GM18909 (cell line): ENCODE results near the gene BRICD5.

Experiments used
- ATAC-seq: cut with Tn5 transposase; IDR thresholded peaks from one replicate; pipeline ENCODE4 v1.9.1; 2021; ENCODE audit warnings: mild to moderate bottlenecking; ENCODE audit not compliant: unreplicated experiment, poor library complexity

Gene BRICD5

DNA sequence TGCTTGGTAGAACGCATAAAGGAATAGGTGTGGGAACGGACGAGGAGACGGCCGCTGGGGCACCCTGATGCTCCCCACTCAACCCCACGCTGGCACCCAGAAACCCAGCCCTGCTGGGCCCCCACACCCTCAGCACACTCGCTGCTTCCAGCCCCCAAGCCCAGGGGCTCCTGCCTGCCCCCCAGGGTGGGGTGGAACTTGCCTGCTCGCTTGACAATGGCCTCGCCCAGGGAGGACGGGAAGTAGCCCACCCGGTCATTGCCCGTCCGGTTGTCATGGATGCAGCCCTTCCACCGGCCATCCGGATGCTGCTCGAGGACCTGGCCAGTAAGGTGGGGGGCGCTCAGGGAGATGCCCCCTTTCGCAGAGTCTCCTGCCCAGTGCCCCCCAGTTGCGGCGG, 24.2 kb downstream of the BRICD5 start:
- ATAC-seq: no peak

DNA sequence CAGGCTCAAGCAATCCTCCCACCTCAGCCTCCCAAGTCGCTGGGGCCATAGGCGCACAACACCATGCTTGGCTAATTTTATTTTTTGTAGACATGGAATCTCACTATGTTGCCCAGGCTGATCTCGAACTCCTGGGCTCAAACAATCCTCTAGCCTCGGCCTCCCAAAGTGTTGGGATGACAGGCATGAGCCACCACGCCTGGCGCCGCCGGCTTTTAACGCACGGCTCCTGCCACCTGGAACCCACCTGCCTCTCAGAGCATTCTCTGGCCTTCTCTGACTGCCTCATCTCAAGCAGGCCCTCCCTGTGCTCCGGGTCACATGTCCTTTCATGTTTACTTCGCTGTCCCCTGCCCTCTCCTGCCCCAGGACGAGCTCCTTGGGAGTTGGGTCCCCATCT, 24.6 kb downstream of the BRICD5 start:
- no peak for ATAC-seq

DNA sequence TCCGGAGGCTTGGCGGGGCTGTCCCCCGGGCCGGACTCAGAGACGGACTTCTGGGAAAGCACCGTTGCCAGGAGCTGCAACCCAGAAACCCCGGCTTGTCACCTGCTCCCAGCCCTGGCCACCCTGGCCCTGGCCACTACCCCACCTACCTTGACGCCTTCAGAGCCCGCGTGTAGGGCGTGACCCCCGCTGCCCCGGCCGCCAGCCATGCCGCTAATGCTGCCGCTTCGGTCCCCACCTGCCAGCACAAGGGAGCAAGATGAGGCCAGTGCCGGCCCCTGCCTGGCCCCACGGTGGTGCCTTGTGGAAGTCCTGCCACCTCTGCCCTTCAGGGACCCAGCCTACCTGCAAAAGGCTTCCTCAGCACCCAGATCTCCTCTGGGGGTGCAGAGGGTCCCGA, 25.7 kb downstream of the BRICD5 start:
- no peak for ATAC-seq

GRCh38 chr16:2184346-2184745, 26.3 kb downstream of the BRICD5 start:
- ATAC-seq: no peak

DNA sequence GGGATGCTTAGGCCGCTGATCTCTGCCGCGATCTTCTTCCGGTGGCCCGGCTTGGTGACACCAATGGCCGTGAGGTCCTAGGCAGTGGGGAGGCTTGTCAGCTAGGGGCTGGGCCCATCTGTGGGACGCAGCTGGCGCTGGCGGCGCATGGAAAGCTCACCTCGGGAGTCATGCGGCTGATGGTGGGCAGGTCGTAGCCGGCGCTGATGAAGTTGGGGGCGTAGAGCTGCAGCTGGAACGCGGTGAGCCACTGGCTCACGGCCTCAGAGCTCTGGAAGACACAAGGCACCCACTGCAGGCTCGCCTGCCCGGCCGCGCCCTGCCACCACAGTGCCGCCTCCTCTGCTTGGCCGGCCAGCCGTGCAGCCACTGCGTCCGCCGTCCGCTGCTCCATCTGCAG, 27.0 kb downstream of the BRICD5 start:
- no peak for ATAC-seq

DNA sequence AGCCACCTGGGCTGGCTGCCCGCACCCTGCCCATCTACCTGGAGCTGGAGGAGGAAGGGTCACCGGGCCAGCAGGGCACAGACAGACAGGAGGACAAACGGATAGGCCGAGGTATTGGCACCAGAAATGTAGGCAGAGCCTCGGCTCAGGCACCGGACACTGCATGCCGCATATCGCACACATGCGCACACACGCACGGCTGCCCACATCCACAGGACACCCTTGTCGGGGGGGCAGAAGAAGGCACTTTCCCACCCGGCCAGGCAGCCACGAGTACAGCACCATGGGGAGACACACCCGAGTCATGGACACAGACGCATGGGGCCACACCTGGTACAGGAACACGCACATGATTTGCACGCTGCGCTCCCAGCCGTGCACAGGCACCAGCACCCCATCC, 28.7 kb downstream of the BRICD5 start:
- no peak for ATAC-seq

GRCh38 chr16:2180962-2181923, 29.4 kb downstream of the BRICD5 start:
- no peak for ATAC-seq

DNA sequence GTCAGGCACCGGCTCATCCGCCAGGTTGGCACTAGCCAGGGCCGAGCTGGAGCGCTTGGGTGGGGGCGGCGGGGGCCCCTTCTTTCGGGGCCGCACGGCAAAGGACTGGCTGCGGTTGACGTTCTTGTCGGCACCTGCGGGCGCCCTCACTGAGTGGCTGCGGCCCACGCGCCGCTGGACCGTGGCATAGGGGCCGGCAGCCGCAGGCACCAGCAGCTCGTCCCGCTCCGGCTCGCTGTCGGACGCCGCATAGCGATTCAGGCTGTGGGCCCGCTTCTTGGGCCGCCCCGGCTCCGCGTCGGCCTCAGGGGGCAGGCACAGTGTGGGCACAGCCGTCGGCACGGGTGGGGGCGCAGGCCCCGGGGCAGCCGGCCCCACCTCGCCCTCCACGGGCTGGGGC, 30.2 kb downstream of the BRICD5 start:
- no peak for ATAC-seq

- ATAC-seq: no peak
These were observed 31.1 kb downstream of the BRICD5 start for GRCh38 chr16:2179576-2179975.

DNA sequence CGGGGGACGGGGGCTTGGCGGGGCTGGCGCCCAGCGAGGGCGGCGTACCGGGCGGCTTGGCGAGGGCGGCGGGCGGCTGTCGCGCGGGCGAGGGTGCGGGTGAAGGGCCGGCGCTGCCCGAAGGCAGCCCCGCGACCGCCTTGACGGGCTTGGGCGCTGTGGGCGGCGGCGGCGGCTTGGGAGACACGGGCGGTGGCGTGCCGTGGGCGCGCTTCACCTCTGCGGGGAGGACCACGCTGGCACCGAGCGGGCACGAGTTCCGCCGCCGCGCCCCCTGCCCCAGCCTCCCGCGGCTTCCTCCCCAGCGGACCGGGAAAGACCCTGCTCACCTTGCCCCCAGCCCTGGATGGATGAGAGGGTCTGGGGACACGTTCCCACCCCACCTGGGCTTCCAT, 31.6 kb downstream of the BRICD5 start:
- no peak for ATAC-seq

GRCh38 chr16:2178321-2179106, 32.1 kb downstream of the BRICD5 start:
- no peak for ATAC-seq

DNA sequence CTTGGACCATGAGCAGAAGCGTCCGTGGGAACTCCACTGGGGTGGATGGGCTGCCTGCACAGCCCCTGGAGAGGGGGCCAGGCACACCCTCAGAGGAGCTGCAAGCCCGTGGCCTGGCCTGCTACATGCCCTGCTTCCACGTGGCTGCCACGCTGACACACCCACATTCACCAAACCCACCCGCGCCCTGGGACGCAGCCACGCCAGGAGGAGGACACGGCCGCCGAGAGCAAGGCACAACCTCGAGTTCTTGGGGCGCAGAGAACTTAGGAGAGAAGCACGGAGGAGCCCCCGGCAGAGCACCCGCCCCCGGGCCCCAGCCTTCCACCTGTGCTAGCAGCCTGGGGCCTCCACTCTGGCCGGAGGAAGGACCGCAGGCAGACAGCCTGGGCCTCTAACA, 33.1 kb downstream of the BRICD5 start:
- ATAC-seq: no peak

DNA sequence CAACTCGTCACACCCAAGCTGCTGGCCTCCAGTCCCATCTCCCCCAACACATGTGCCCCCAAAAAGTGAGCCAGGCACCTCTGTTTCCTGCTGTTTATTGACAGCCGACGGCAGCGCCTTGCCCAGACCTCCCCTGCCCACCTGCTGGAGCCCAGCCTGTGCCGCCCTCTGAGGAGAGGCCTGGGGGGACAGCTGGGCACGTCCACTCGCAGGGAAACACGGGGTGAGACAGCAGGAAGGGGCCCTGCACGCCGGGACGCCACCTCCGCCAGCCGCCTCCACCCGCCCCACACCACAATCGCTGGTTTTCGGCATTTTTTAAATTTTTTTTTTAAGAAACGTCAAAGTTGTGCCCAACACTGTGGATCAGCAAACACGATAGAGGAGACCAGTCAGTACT, 33.6 kb downstream of the BRICD5 start:
- no peak for ATAC-seq

GRCh38 chr16:2176047-2176446, 34.6 kb downstream of the BRICD5 start:
- ATAC-seq: no peak

DNA sequence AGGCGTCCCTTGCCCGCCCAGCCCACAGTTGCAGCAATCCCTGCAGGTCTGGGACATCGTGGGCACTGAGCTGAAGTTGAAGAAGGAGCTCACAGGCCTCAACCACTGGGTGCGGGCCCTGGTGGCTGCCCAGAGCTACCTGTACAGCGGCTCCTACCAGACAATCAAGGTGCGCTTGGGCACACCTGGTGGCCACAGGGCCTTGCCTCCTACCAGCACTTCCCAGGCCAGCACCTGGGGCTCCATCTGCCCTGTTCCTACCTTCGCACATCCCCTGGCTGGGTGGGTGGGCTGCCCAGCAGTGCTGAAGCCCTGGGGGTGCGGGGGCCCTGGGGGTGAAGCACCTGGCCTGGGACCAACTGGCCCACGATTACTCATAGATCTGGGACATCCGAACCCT, 35.2 kb downstream of the BRICD5 start:
- no peak for ATAC-seq

- ATAC-seq: no peak
These were observed 36.1 kb downstream of the BRICD5 start for GRCh38 chr16:2174396-2175131.

- no peak for ATAC-seq
These were observed 36.7 kb downstream of the BRICD5 start for GRCh38 chr16:2173916-2174315.

GRCh38 chr16:2173366-2173765, 37.3 kb downstream of the BRICD5 start:
- ATAC-seq: no peak

- ATAC-seq: no peak
These were observed 37.9 kb downstream of the BRICD5 start for GRCh38 chr16:2172688-2173335.

DNA sequence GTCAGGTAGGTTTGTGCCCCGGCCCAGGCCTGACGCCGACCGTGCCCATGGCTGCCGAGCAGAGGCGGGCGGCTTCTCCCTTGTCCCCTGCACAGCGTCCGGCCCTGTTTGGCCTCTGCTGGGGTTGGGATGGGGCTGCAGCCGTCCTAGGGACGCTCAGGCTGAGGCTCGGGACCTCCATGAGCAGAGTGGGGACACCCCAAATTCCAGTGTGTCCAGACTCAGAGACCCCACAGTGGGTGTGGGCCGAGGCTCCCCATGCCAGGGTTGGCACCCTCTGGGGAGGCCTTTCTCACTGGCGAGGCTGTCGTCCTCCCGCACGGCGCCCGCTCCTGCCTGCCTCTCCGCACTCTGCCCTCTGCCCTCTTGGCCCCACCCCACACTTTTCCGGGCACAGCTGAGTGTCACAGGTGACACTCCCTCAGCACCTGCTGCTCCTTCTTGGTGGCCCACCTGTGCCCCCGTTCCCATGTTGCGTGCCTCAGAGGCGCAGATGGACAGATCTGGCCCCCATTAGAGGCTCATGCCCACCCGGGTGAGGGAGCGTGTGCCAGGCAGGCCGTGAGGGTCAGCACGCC, 39.0 kb downstream of the BRICD5 start:
- no peak for ATAC-seq
